ENCODE data around the gene FBXO11. TPM values are rescaled to one million over a fixed set of nuclear protein-coding genes. Genes with fewer than 3 reads are reported as not detected.

The FBXO11 gene
- total RNA-seq, 1 donor from 2014 or later, result 15.1 TPM

- H3K27ac ChIP-seq, result no peak overlapping the region
- H3K9me3 ChIP-seq, result no peaks in the 10 kb centered on the region
- intact Hi-C loops (cut with DNase I), result no loop called here
- H3K27me3 ChIP-seq, result no peaks in the 10 kb centered on the region
- peaks cover 49 to 67% of the 10 kb centered on the region in 2 donors for H3K36me3 ChIP-seq
- H3K4me1 ChIP-seq, result no peaks in the 10 kb centered on the region
- DNase-seq (ENCODE audit: low spot score in 2 of 2), result no peak
- no peak for TF ChIP-seq CTCF (IDR thresholded peaks at IDR 0.05)
- no peak overlapping the region for H3K4me3 ChIP-seq
Observed at GRCh38 chr2:47809903-47810302, 96.4 kb downstream of the FBXO11 start.

GRCh38 chr2:47808614-47809013, 97.7 kb downstream of the FBXO11 start:
- Histone ChIP-seq H3K4me1 (no peaks in the 10 kb centered on the region), H3K9me3 (peaks cover 0 to 2% of the 10 kb centered on the region in 2 donors)
- intact Hi-C loops (cut with DNase I), result no loop called here

GRCh38 chr2:47805850-47806249, 100.4 kb downstream of the FBXO11 start:
- H3K27ac ChIP-seq, result no peak overlapping the region
- intact Hi-C loops (cut with DNase I), result no loop called here
- H3K4me3 ChIP-seq, result no peak overlapping the region
- no peak for DNase-seq (ENCODE audit: low spot score in 2 of 2)
- peaks cover 0 to 9% of the 10 kb centered on the region in 2 donors for H3K9me3 ChIP-seq
- no peak for TF ChIP-seq CTCF (IDR thresholded peaks at IDR 0.05)
- H3K36me3 ChIP-seq, result peaks cover 70 to 88% of the 10 kb centered on the region in 2 donors
- no peaks in the 10 kb centered on the region for H3K27me3 ChIP-seq
- H3K4me1 ChIP-seq, result no peaks in the 10 kb centered on the region

More at GRCh38 chr2:47808614-47809013, 97.7 kb downstream of the FBXO11 start:
- Histone ChIP-seq H3K27ac (no peak overlapping the region), H3K27me3 (no peaks in the 10 kb centered on the region), H3K4me3 (no peak overlapping the region), H3K36me3 (peaks cover 54 to 77% of the 10 kb centered on the region in 2 donors)
- no peak for DNase-seq (ENCODE audit: low spot score in 2 of 2)
- TF ChIP-seq CTCF (IDR thresholded peaks at IDR 0.05), result no peak

GRCh38 chr2:47803770-47804169, 102.5 kb downstream of the FBXO11 start:
- H3K4me1 ChIP-seq, result no peaks in the 10 kb centered on the region
- H3K9me3 ChIP-seq, result peaks cover 0 to 9% of the 10 kb centered on the region in 2 donors
- intact Hi-C loops (cut with DNase I), result no loop called here
- no peak overlapping the region for H3K27ac ChIP-seq
- H3K4me3 ChIP-seq, result no peak overlapping the region
- no peak for TF ChIP-seq CTCF (IDR thresholded peaks at IDR 0.05)
- H3K27me3 ChIP-seq, result no peaks in the 10 kb centered on the region
- peaks cover 73 to 95% of the 10 kb centered on the region in 2 donors for H3K36me3 ChIP-seq
- DNase-seq (ENCODE audit: low spot score in 2 of 2), result no peak

- intact Hi-C loops (cut with DNase I), result no loop called here
- H3K9me3 ChIP-seq, result peaks cover 0 to 9% of the 10 kb centered on the region in 2 donors
- H3K4me3 ChIP-seq, result no peak overlapping the region
- no peaks in the 10 kb centered on the region for H3K27me3 ChIP-seq
- H3K4me1 ChIP-seq, result no peaks in the 10 kb centered on the region
- peaks cover 75 to 95% of the 10 kb centered on the region in 2 donors for H3K36me3 ChIP-seq
- TF ChIP-seq CTCF (IDR thresholded peaks at IDR 0.05), result no peak
- no peak for DNase-seq (ENCODE audit: low spot score in 2 of 2)
- H3K27ac ChIP-seq, result no peak overlapping the region
Observed at GRCh38 chr2:47803363-47803762, 102.9 kb downstream of the FBXO11 start.

- no peak for DNase-seq (ENCODE audit: low spot score in 2 of 2)
- no peak overlapping the region for H3K27ac ChIP-seq
- H3K4me3 ChIP-seq, result no peak overlapping the region
- H3K9me3 ChIP-seq, result peaks cover 0 to 9% of the 10 kb centered on the region in 2 donors
- TF ChIP-seq CTCF (IDR thresholded peaks at IDR 0.05), result no peak
- H3K4me1 ChIP-seq, result no peaks in the 10 kb centered on the region
- no peaks in the 10 kb centered on the region for H3K27me3 ChIP-seq
- intact Hi-C loops (cut with DNase I), result no loop called here
- H3K36me3 ChIP-seq, result peaks cover 83 to 96% of the 10 kb centered on the region in 2 donors
Observed at GRCh38 chr2:47801118-47801517, 105.2 kb downstream of the FBXO11 start.
